Ishikawa (cell line): ENCODE data around the gene FAM78A.

ENCODE experiments used
- CEBPB ChIP-seq: IDR thresholded peaks from 2 replicates; pipeline ENCODE4 v1.6.1; 2012
- EP300 ChIP-seq: IDR thresholded peaks from 2 replicates; pipeline ENCODE4 v1.6.1; 2012; ENCODE audit warnings: borderline replicate concordance

GRCh38 chr9:131279863-131280570 is 3.7 kb upstream of the FAM78A start:
- no peak for TF ChIP-seq CEBPB
- TF ChIP-seq EP300 = no peak
